ENCODE data around the gene F13B. TPM values are rescaled to one million over a fixed set of nuclear protein-coding genes. Genes with fewer than 3 reads are reported as not detected.

The F13B gene
- total RNA-seq, 4 donors from 2014 or later = not detected

DNA sequence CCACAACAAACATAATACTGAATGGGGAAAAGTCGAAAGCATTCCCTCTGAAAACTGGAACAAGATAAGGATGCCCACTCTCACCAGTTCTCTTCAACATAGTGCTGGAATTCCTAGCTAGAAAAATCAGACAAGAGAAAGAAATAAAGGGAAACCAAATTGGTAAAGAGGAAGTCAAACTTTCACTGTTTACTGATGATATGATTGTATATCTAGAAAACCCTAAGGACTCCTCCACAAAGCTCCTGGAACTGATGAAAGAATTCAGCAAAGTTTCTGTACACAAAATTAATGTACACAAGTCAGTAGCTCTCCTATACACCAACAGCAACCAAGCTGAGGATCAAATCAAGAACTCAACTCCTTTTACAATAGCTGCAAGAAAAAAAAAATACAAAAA lies 6.9 kb upstream of the F13B start:
- Histone ChIP-seq H3K9me3 (no peaks in the 10 kb centered on the region), H3K4me1 (no peaks in the 10 kb centered on the region), H3K27me3 (no peaks in the 10 kb centered on the region), H3K27ac (no peak overlapping the region), H3K4me3 (no peak overlapping the region), H3K36me3 (no peaks in the 10 kb centered on the region)
- TF ChIP-seq, protein P1, sequence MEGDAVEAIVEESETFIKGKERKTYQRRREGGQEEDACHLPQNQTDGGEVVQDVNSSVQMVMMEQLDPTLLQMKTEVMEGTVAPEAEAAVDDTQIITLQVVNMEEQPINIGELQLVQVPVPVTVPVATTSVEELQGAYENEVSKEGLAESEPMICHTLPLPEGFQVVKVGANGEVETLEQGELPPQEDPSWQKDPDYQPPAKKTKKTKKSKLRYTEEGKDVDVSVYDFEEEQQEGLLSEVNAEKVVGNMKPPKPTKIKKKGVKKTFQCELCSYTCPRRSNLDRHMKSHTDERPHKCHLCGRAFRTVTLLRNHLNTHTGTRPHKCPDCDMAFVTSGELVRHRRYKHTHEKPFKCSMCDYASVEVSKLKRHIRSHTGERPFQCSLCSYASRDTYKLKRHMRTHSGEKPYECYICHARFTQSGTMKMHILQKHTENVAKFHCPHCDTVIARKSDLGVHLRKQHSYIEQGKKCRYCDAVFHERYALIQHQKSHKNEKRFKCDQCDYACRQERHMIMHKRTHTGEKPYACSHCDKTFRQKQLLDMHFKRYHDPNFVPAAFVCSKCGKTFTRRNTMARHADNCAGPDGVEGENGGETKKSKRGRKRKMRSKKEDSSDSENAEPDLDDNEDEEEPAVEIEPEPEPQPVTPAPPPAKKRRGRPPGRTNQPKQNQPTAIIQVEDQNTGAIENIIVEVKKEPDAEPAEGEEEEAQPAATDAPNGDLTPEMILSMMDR (IDR thresholded peaks at IDR 0.05) = no peak
- no peak for TF ChIP-seq POLR2A (IDR thresholded peaks at IDR 0.05)
- intact Hi-C loops (cut with DNase I) = no loop called here
- 60 to 81% methylated on average over 1 of the region's 1 CpG for WGBS, 2 donors
- no peak for DNase-seq

DNA sequence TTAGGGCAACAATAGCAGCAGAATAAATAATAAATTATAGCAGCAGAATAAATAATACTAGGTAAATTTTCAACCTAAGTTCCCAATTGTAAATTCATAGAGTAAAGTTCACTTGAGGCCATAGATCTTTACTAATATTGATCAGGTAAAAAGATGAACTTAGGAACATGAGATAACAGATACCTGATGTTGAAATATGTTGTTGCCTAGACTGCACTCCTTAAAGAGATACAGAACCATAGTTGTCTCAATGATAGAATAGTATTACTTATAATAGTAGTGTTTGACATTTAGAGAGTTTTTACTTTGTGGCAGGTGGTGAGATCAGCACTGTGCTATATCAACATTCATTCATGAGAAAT lies 378 bp upstream of the F13B start:
- Histone ChIP-seq H3K27me3 (no peaks in the 10 kb centered on the region), H3K27ac (no peak overlapping the region), H3K4me1 (no peaks in the 10 kb centered on the region), H3K4me3 (no peak overlapping the region), H3K36me3 (no peaks in the 10 kb centered on the region), H3K9me3 (no peaks in the 10 kb centered on the region)
- no peak for TF ChIP-seq POLR2A (IDR thresholded peaks at IDR 0.05)
- TF ChIP-seq, protein P1 (IDR thresholded peaks at IDR 0.05) = no peak
- DNase-seq = no peak
- intact Hi-C loops (cut with DNase I) = no loop called here

DNA sequence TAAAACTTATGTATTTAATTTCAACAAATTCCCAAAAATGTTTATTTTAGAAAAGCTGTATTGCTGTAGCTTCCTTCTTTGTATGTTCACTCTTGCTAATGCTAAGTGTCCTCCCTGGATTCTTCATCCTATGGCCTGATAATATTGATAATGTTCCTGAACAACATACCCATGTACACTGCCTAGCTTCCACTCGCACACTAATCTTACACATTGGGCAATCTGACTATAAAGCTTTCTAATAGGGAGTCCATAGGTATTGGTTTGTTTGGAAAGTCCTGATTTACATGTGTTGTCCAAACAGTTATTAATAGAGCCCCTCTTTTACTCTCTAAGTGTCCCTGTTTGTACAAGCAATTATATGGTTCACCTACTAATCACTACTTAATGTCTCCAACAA lies 783 bp downstream of the F13B start:
- no peaks in the 10 kb centered on the region for H3K9me3 ChIP-seq
- no peaks in the 10 kb centered on the region for H3K27me3 ChIP-seq
- no peak for DNase-seq
- intact Hi-C loops (cut with DNase I) = no loop called here
- no peak for TF ChIP-seq POLR2A (IDR thresholded peaks at IDR 0.05)
- TF ChIP-seq, protein P1 (IDR thresholded peaks at IDR 0.05) = no peak
- H3K4me1 ChIP-seq = no peaks in the 10 kb centered on the region
- H3K36me3 ChIP-seq = no peaks in the 10 kb centered on the region
- 82 to 88% methylated on average over 1 of the region's 1 CpG for WGBS, 2 donors
- H3K27ac ChIP-seq = no peak overlapping the region
- H3K4me3 ChIP-seq = no peak overlapping the region

DNA sequence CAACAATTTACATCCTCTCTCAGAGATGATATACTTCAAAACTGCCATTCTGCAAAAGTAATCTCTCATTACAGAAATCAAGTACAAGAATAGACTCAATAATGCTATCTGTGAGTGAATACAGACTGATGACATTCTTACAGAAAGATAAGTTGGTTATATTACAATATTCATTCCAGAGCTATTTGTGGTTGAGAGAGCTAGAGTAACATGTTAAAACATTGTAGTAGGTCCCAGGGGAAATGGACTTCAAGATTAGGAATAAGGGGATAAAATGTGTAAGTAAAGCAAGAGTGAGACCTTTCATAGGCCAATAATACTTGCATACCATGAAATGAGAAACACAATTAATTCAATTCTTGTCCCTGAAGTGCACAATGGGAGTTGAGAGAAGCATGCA lies 1.5 kb downstream of the F13B start:
- Histone ChIP-seq H3K36me3 (no peaks in the 10 kb centered on the region), H3K27ac (no peak overlapping the region), H3K27me3 (no peaks in the 10 kb centered on the region), H3K4me3 (no peak overlapping the region), H3K4me1 (no peaks in the 10 kb centered on the region), H3K9me3 (no peaks in the 10 kb centered on the region)
- intact Hi-C loops (cut with DNase I) = no loop called here
- no peak for DNase-seq
- TF ChIP-seq POLR2A (IDR thresholded peaks at IDR 0.05) = no peak
- TF ChIP-seq, protein P1 (IDR thresholded peaks at IDR 0.05) = no peak

DNA sequence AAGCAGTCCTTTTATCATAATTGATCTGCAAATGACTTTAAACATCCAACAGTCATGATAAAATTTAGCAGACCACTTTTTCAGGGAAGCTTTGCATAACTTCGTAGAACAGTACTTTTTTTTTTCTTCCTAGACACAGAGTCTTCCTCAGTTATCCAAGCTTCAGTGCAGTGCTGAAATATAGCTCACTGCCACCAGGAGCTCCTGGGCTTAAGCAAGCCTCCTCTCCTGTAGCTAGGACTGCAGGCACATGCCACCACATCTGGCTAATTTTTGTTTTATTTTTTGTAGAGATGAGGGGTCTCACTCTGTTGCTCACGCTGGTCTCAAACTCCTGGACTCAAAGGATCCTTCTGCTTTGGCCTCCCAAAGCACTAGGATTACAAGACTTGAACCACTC lies 3.8 kb downstream of the F13B start:
- Histone ChIP-seq H3K4me3 (no peak overlapping the region), H3K9me3 (no peaks in the 10 kb centered on the region), H3K27me3 (no peaks in the 10 kb centered on the region), H3K36me3 (no peaks in the 10 kb centered on the region), H3K27ac (no peak overlapping the region), H3K4me1 (no peaks in the 10 kb centered on the region)
- intact Hi-C loops (cut with DNase I) = no loop called here
- no peak for DNase-seq
- 60 to 69% methylated on average over 2 of the region's 2 CpGs for WGBS, 2 donors
- TF ChIP-seq, protein P1 (IDR thresholded peaks at IDR 0.05) = no peak
- TF ChIP-seq POLR2A (IDR thresholded peaks at IDR 0.05) = no peak

Measured in esophagus squamous epithelium (tissue), 5 donors.